Measurements from ENCODE around the gene TMEM86B.
"Not testable (repeated sequence)": the region's sequence is repeated elsewhere in the genome, so short reads cannot be mapped to it uniquely, and the experiment has no call there.

Gene TMEM86B

DNA sequence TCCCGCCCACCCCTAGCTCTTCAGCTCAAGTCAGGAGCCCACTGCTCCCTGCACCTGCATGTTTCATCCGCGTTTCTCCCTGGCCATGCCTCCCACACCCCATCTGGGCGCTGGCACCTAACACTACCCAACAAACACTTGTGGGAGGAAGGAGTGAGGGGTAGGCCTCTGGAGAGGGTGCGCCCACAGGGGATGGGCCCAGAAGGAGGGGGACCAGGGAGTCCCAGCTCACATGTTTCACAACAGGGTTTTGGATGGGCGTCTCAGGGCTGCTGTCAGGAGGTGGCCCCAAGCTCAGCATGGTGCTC, 12.1 kb upstream of the TMEM86B start:
- DNase-seq: no peak

DNA sequence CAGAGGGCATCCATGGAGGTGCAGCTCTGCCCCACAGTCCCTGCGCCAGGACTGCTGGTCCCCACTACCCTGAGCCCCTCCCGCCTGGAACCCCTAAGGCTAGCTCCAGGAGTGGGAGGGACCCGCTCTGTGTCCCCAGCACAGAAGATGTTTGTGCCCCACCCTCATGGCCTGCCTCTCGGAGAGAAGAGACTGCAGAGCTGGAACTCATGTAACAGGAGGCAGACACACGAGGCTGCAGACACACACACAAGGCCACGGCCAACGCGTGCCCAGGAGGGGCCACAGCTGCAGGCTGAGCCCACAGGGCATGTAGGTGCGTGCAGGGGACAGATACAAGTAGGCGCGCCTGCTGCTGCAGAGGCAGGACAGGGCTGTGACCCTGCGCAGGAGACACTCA, 10.4 kb upstream of the TMEM86B start:
- no peak for DNase-seq

GRCh38 chr19:55238030-55238429, 9.5 kb upstream of the TMEM86B start:
- no peak for DNase-seq

DNA sequence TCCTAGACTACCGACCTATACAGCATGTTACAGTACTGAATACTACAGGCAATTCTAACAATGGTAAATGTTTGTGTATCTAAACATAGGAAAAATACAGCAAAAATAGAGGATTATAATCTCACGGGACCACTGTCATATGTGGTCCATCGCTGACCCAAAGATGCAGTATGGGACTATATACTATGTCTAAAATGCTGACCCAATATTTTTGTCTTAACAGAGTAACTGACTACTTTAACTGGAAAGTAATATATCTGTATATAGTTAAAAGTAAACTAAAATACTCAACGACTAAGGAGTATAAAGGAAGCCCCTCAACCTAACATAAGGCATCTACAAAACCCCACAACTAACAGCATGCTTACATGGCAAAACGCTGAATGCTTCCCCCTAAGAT, 4.4 kb upstream of the TMEM86B start:
- DNase-seq: no peak

DNA sequence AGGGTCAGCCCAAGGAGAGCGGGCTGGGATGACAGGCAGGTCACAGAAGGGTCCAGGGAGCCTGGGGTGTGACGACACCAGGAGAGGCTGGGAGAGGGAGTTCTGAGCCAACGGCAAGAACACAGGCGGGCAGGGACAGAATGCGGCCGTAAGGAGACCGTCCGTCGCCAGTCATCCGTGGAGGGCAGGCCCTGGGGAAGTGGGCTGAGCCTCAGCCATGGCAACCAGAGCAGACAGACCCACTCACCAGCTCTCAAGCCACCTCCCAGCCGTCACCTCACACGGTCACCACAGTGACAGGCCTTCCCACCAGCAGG, 3.7 kb upstream of the TMEM86B start:
- DNase-seq: peak; percentile 17

GRCh38 chr19:55231391-55232285, 3.1 kb upstream of the TMEM86B start:
- no peak for DNase-seq

DNA sequence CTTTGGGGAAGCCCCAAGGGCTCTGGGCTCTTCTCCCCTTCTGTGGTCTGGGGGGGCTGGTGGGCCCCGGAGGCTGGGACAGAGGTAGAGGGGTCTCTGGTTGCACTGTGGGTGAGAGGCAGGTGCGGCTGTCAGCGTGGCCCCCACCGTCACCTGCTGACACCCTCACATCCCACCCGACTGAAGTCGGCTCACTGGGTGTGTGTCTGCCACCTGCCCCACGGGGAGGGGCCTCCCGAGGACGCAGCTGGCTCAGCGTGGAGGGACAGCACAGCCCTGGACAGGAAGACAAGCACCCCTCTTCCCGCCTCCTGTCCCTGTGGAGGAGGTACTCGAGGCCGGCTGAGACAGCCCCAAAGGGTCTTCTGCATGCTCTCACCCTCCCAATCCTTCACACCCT, 2.2 kb upstream of the TMEM86B start:
- no peak for DNase-seq

GRCh38 chr19:55230329-55230728, 1.8 kb upstream of the TMEM86B start:
- no peak for DNase-seq

- no peak for DNase-seq
Observed at GRCh38 chr19:55229789-55230182, 1.2 kb upstream of the TMEM86B start.

- DNase-seq: no peak
Observed at GRCh38 chr19:55229145-55229788, 704 bp upstream of the TMEM86B start.

- no peak for DNase-seq
Observed at GRCh38 chr19:55228015-55228391, 560 bp downstream of the TMEM86B start.

- no peak for DNase-seq
Observed at GRCh38 chr19:55227241-55228014, 1.1 kb downstream of the TMEM86B start.

- no peak for DNase-seq
Observed at GRCh38 chr19:55226788-55227187, 1.8 kb downstream of the TMEM86B start.

DNA sequence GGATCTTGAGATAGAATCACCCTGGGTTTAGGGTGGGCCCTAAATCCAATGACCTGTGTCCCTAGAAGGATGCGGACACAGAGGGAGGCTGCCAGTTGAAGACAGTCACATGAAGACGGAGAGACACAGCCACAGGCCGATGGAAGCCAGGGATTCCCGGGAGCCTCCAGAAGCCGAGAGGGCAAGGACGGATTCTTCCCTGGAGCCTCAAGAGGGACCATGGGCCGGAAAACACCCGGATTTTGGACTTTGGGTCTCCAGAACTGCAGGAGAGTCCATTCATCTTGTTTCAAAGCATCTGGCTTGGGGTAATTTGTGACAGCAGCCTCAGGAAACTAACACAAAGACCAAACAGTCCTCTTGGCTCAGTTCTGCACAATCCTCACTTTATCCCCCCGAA, 2.3 kb downstream of the TMEM86B start:
- no peak for DNase-seq

DNA sequence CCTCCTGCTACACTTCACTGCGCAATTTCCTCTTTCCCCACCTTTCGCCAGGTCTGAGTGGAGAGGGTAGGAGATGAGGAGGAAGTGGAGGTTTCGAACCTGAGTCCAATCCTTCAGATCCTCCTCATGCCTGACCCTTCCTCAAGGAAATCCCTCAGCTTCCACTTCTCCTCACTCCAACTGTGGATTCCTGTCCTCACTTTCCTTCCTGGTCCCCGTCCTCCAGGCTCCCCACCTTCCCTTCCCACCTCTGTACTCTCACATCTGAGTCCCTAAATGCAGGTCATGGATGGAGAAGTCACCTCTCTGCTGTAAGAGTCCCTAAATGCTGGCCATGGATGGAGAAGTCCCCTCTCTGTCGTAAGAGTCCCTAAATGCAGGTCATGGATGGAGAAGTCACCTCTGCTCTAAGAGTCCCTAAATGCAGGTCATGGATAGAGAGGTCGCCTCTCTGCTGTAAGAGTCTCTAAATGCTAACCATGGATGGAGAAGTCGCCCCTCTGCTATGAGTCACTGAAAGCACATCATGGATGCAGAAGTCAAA, 3.1 kb downstream of the TMEM86B start:
- no peak for DNase-seq

- not testable (repeated sequence) for DNase-seq
Observed at GRCh38 chr19:55224679-55225414, 3.7 kb downstream of the TMEM86B start.

GRCh38 chr19:55224038-55224665, 4.4 kb downstream of the TMEM86B start:
- no peak for DNase-seq

- DNase-seq: no peak
Observed at GRCh38 chr19:55223291-55224037, 5.1 kb downstream of the TMEM86B start.

DNA sequence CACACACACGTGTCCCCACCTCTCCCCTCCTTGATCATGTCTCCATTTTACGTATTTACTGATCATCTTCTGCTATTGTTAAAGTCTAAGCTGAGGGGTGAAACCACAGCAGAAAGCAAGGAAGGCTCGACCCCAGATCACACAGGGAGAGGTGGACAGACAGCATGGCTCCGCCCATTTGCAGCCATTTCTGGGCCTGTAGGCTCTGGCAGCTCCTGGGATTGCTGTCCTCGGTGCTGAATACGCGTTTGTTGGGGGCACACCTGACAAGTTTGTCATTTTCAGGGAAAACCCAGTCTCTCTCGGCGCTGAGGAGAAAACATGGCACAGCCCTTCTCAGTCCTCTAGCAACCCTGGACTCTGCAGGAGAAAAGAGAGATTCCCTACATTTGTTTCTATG, 8.0 kb downstream of the TMEM86B start:
- no peak for DNase-seq

DNA sequence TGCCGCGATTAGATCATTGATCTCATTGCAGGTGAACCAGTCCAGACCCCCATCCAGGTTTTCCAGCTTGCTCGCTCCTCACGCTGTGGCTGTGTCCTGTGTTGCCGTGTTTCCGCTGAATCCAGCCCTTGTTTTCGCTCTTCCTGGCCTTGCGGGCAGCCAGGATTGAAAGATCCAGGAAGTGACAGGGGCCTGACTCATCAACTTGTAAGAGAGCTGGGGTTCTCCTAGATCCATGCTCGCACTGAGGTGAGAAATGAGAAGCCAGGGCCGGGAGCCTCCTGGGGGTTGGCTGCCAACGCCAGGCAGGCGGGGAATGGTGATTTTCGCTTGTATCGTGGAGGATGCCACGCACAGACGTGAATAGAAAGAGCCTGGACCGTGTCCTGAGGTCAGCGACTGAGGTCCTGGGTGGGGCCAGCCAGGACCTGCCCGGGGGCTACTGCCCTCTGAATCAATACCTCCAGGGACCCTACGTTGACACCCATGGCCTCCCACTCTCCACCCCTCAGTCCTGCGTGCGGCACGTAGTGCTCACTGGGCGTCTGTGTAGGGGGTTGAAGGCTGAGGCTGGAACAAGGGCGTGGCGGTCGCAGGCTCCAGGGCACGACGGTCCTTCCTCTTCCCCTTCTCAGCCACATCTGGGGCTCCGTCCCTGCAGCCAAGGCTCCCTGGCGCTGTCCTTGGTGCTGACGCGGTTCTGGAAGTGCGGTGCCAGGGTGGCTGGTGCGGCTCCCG, 11.9 kb downstream of the TMEM86B start:
- peak; percentile 89 for DNase-seq

DNA sequence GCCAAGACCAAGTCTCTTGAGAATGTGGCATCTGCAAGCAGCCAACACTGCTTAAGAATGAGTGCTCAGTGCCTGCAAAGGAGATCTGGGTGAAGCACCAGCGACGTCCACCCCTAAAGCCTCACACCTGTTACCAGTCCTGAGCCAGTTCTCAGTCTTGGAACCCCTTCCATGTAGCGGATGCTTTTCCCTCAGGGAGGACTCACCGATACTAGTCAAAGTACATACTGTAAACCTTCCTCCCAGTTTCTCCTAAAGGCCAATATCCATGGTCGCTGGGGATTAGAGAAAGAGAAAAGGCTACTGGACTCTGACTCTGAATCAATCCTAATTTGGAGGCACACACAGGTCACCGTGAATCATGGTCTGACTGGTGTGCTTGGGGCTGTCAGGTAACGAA, 15.0 kb downstream of the TMEM86B start:
- no peak for DNase-seq
